ENCODE results near the gene IP6K2.

GRCh38 chr3:48762816-48763215, 45.8 kb upstream of the IP6K2 start:
- TF ChIP-seq REST (IDR thresholded peaks at IDR 0.05; ENCODE audit: insufficient read depth in 1 of 2, low read depth in 2 of 2, low read length in 2 of 2) (no peak), POLR2AphosphoS5 (IDR thresholded peaks at IDR 0.05; ENCODE audit: low read depth, low read length) (no peak), TAF1 (IDR thresholded peaks at IDR 0.05; ENCODE audit: borderline replicate concordance, insufficient read depth, low read length) (no peak), SIN3A (IDR thresholded peaks at IDR 0.05; ENCODE audit: borderline replicate concordance, insufficient read depth, low read length) (no peak)

Measured in PFSK-1 (cell line).